Thyroid gland (tissue), 4 donors: ENCODE data around the gene WDR59. TPM values are rescaled to one million over a fixed set of nuclear protein-coding genes. Genes with fewer than 3 reads are reported as not detected.
"Not testable (repeated sequence)": the region's sequence is repeated elsewhere in the genome, so short reads cannot be mapped to it uniquely, and the experiment has no call there.

Experiments
- DNase-seq, 2 donors: peaks; one replicate each; pipeline ENCODE4 v3.0.0-alpha.2; 2019
- H3K27ac ChIP-seq, 3 donors: fragments of 200-600 bp; sonication (generic); 1 replicate in 2 of 3; 2 replicates in 1 of 3; pipeline ENCODE4 v1.5.1; 2016 to 2019; ENCODE audit warnings: mild to moderate bottlenecking in 1 of 3, moderate library complexity in 1 of 3
- H3K27me3 ChIP-seq: fragments of 200-600 bp; sonication (generic); one replicate; pipeline ENCODE4 v1.5.1; 2019
- H3K36me3 ChIP-seq, 2 donors: fragments of 200-600 bp; sonication (generic); one replicate each; pipeline ENCODE4 v1.5.1; 2016 to 2019
- H3K4me1 ChIP-seq, 2 donors: fragments of 200-600 bp; sonication (generic); one replicate each; pipeline ENCODE4 v1.5.1; 2017 to 2019
- H3K4me3 ChIP-seq, 3 donors: fragments of 200-600 bp; sonication (generic); replicated peaks in 1 of 3; 1 replicate in 2 of 3; 2 replicates in 1 of 3; pipeline ENCODE4 v1.5.1; 2016; ENCODE audit warnings: mild to moderate bottlenecking in 1 of 3
- H3K9me3 ChIP-seq: fragments of 200-600 bp; sonication (generic); one replicate; pipeline ENCODE4 v1.5.1; 2017
- POLR2A ChIP-seq, 2 donors: fragments of 450-650 bp; IDR thresholded peaks; one replicate each; pipeline ENCODE4 v1.6.1; 2017; ENCODE audit warnings: antibody characterized with exemption in 2 of 2, mild to moderate bottlenecking in 2 of 2, moderate library complexity in 1 of 2
- WGBS, 2 donors: methylation state at CpG; one replicate each; pipeline ENCODE4 v1.1.5; 2017; 5-methylcytosine and 5-hydroxymethylcytosine counted together
- intact Hi-C: fragments of 100-400 bp; cut with DNase I; formaldehyde crosslinking; loops from one replicate; pipeline ENCODE4 v1.15.1; 2023
- total RNA-seq, 4 donors: library from RNA; depleted of rRNA; stranded (reverse); fragments of >200 nt; gene quantifications; one replicate each; pipeline ENCODE4 v1.2.3, GENCODE V29; 2016
- TF ChIP-seq, protein P1 (sequence below), 6 experiments: fragments of 200-600 bp in 3 of 6; fragments of 450-650 bp in 3 of 6; sonication (generic) in 3 of 6; IDR thresholded peaks; one replicate each; pipeline ENCODE4 v1.5.1; 2016 to 2019; ENCODE audit warnings: antibody characterized with exemption in 6 of 6, mild to moderate bottlenecking in 2 of 6, inconsistent platforms in 1 of 6, moderate library complexity in 1 of 6

Gene WDR59
- total RNA-seq, 4 donors from 2014 or later, result 40.2 to 55.8 (median 46.9) TPM

DNA sequence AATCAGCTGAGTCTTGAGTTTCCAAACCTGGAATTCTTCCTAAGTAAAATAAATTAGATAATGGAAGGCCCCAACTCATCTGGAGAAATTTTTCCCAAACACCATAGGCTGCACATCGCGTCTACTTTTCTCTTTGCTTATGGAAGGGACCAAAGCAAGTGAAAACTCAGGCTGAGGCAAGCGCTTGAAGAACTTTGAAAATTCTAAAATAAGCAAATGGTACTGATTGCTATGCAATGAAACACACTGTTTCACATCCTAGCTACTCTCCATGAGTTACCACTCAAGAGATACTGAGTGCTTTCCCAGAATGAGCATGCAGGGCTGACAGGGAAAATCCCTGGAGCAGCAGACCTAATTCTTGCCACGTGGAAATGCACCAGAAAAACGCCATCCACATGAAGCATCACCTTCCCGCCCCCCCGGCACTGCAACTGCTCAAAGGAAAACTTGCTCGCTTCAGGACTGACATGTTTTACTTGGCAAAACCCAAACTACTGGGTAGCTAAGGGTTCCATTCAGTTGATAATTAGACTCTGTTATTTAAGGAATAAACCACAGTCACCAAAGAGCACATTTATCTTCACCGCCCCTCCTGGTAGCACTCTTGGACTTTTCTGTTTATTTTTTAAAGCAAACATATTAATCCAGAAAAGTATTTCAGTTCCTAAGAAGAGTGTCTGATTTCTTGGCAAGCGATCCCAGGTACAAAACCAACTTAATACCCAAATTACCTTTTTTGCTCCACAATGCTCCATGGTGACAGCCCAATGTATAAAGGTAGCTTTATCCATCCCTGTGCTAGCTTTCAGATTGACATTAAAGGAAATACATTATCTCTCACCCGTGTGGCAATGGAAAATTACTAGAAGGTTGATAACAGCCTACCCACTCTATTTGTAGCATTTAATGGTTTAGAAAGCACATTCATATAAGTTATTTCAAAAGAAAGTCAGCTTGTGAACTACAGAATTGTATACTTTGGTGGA, 62.5 kb downstream of the WDR59 start:
- 76 to 90% methylated on average over 11 of the region's 11 CpGs for WGBS, 2 donors
- TF ChIP-seq, protein P1, sequence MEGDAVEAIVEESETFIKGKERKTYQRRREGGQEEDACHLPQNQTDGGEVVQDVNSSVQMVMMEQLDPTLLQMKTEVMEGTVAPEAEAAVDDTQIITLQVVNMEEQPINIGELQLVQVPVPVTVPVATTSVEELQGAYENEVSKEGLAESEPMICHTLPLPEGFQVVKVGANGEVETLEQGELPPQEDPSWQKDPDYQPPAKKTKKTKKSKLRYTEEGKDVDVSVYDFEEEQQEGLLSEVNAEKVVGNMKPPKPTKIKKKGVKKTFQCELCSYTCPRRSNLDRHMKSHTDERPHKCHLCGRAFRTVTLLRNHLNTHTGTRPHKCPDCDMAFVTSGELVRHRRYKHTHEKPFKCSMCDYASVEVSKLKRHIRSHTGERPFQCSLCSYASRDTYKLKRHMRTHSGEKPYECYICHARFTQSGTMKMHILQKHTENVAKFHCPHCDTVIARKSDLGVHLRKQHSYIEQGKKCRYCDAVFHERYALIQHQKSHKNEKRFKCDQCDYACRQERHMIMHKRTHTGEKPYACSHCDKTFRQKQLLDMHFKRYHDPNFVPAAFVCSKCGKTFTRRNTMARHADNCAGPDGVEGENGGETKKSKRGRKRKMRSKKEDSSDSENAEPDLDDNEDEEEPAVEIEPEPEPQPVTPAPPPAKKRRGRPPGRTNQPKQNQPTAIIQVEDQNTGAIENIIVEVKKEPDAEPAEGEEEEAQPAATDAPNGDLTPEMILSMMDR (IDR thresholded peaks at IDR 0.05), result peak in 1 of 6 experiments; percentile 9
- TF ChIP-seq POLR2A (IDR thresholded peaks at IDR 0.05), result no peak
- Histone ChIP-seq H3K27me3 (no peaks in the 10 kb centered on the region), H3K9me3 (no peaks in the 10 kb centered on the region), H3K4me1 (peaks cover 21 to 27% of the 10 kb centered on the region in 2 donors), H3K4me3 (no peak overlapping the region), H3K27ac (peak overlapping the region in 2 of 3 donors; percentile 48 to 73), H3K36me3 (peaks cover 11 to 16% of the 10 kb centered on the region in 2 donors)
- intact Hi-C loops, result no loop called here
- DNase-seq, result peak; percentile 5 to 38

DNA sequence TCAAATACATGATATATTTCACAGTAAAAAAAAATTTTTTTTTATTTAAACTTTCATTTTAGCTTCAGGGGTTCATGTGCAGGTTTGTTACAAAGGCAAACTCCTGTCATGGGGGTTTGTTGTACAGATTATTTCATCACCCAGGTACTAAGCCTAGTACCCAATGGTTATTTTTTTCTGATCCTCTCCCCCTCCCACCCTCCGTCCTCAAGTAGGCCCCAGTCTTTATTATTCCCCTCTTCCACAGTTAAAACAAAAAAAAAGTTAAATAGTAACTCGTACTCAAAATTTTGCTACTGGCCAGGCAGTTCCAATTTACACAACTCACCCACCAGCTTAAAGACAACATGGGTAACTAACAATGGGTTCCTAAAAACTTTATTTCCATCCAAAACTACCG, 63.9 kb downstream of the WDR59 start:
- peaks cover 21 to 23% of the 10 kb centered on the region in 2 donors for H3K36me3 ChIP-seq
- no peak for DNase-seq
- H3K9me3 ChIP-seq, result no peaks in the 10 kb centered on the region
- 90 to 93% methylated on average over 3 of the region's 3 CpGs for WGBS, 2 donors
- H3K27me3 ChIP-seq, result no peaks in the 10 kb centered on the region
- intact Hi-C loops, result no loop called here
- H3K27ac ChIP-seq, result peak overlapping the region in 2 of 3 donors; percentile 43 to 68
- no peak for TF ChIP-seq POLR2A (IDR thresholded peaks at IDR 0.05)
- TF ChIP-seq, protein P1 (IDR thresholded peaks at IDR 0.05), result no peak
- H3K4me1 ChIP-seq, result peaks cover 21 to 27% of the 10 kb centered on the region in 2 donors
- no peak overlapping the region for H3K4me3 ChIP-seq

DNA sequence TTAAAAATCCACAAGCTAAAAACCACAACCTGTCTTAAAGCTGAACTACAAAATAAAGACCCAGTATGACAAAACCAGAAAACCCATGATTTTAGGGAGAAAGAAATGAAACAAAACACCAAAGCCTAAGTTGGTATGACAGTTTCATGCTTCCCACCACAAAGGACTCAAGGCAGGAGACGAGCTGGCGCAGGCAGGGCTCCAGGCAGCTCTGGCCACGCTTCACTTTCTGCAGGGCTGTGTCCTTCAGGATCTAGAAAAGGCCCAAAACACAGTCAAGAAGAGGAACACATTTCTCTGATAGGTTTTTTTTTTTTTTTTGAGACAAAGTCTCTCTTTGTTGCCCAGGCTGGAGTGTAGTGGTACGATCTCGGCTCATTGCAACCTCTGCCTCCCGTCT, 75.3 kb downstream of the WDR59 start:
- H3K36me3 ChIP-seq, result peaks cover 36 to 47% of the 10 kb centered on the region in 2 donors
- no peaks in the 10 kb centered on the region for H3K4me1 ChIP-seq
- TF ChIP-seq, protein P1 (IDR thresholded peaks at IDR 0.05), result no peak
- TF ChIP-seq POLR2A (IDR thresholded peaks at IDR 0.05), result no peak
- intact Hi-C loops, result no loop called here
- DNase-seq, result peak; percentile 66 to 76
- no peaks in the 10 kb centered on the region for H3K9me3 ChIP-seq
- H3K27me3 ChIP-seq, result no peaks in the 10 kb centered on the region
- 87 to 100% methylated on average over 6 of the region's 6 CpGs for WGBS, 2 donors
- no peak overlapping the region for H3K27ac ChIP-seq
- no peak overlapping the region for H3K4me3 ChIP-seq

DNA sequence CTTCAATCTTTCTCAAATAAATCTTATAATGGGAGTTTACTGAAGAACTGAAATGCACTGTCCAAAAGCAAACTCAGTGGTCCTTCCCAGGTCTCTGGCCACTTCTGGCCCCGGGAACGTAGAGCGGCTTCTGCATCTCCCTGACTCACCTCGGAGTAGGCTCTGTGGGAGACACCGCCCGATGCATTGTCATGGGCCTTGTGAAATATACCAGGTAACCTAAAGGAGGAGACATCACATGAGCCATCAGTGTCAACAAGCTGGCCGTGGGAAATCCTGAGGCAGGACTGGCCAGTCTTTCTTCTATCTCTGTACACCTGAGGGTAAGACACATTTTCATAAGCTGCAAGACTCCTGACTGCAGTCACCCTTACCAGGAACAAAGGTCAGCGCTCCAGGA, 76.2 kb downstream of the WDR59 start:
- H3K36me3 ChIP-seq, result peaks cover 28 to 40% of the 10 kb centered on the region in 2 donors
- H3K9me3 ChIP-seq, H3K4me1 ChIP-seq, H3K4me3 ChIP-seq, intact Hi-C loops, H3K27ac ChIP-seq, H3K27me3 ChIP-seq, DNase-seq: not testable (repeated sequence)
- WGBS, 2 donors, result 94 to 99% methylated on average over 7 to 8 of the region's 8 CpGs

DNA sequence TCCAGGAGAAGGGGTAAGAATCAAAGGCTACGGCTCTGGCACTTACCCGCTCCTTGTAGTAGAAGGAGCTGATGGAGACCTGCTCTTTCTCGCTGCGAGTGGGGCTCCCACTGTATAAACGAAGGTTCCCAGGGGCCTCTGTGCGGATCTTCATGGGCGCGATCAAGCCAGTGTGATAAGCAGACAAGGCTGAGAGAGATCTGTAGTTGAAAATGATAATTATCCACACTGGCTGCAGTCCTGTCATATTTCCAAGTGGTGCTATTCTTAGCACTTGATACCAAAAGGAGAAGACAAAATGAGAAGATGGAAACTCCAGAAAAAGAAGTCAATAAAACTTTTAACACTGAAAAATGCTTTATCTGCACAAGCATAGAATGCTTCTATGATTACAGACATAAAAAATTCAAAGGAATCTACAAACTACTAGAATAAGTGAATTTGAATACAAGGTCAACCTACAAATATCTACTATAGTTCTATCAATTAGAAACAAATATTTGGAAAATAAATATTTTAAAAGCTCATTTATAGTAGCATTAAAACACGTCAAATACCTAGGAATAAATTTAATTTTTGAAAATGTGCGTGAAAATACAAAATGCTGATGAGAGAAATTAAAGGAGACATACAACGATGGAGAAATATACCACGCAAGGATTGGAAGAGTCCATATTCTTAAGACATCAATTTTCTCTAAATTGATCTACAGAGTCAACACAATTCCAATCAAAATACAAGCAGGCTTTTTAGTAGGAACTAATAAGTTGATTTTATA, 80.8 kb downstream of the WDR59 start:
- Histone ChIP-seq H3K27ac (peak overlapping the region in 1 of 3 donors; percentile 23), H3K9me3 (no peaks in the 10 kb centered on the region), H3K4me3 (no peak overlapping the region), H3K36me3 (peaks cover 10 to 13% of the 10 kb centered on the region in 2 donors), H3K27me3 (no peaks in the 10 kb centered on the region), H3K4me1 (no peaks in the 10 kb centered on the region)
- no peak for DNase-seq
- TF ChIP-seq, protein P1 (IDR thresholded peaks at IDR 0.05), result no peak
- TF ChIP-seq POLR2A (IDR thresholded peaks at IDR 0.05), result no peak
- 95 to 97% methylated on average over 12 of the region's 12 CpGs for WGBS, 2 donors
- intact Hi-C loops, result no loop called here
